HepG2 (cell line): ENCODE data around the gene CTNND2. TPM values are rescaled to one million over a fixed set of nuclear protein-coding genes. Genes with fewer than 3 reads are reported as not detected.

Experiments
- ATAC-seq: fragments of 200-7000 bp; cut with Tn5 transposase; 3 replicates; pipeline ENCODE4 v1.9.1; 2020; ENCODE audit warnings: mild to moderate bottlenecking, moderate library complexity
- BruUV-seq: library from RNA; stranded (reverse); fragments of 400-500 nt; replicated peaks from 2 replicates; lab custom pipeline; 2021; lab: Mats Ljungman, UMichigan
- CTCF ChIA-PET: fragments of 300-600 bp; formaldehyde crosslinking; extraction: SDS; loops from one replicate; lab custom pipeline; 2021; ENCODE audit warnings: low total read pairs, inconsistent platforms, low intra/inter-chr PET ratio; lab: Yijun Ruan, JAX
- POLR2A ChIA-PET: fragments of 350-600 bp; sonication (Branson Sonifier 250); formaldehyde crosslinking; loops from one replicate; lab custom pipeline; 2020; ENCODE audit warnings: antibody characterized with exemption, inconsistent platforms; lab: Yijun Ruan, JAX
- DNase-seq: peaks from one replicate; pipeline ENCODE4 v3.0.0-alpha.2; 2015; ENCODE audit warnings: low spot score
- FAIRE-seq: peaks from 3 replicates; lab custom pipeline; 2011; peaks lifted over from hg19 to GRCh38; lab: Jason Lieb, UNC
- H2AFZ ChIP-seq: one replicate; pipeline ENCODE4 v1.6.1; 2011; ENCODE audit warnings: low read length, inconsistent platforms
- H3K27ac ChIP-seq: fragments of 300-600 bp; 3 replicates; pipeline ENCODE4 v1.8.0; 2011; ENCODE audit warnings: mixed run types, mild to moderate bottlenecking, mixed read lengths, low read length, inconsistent platforms; ENCODE audit not compliant: insufficient read depth; ENCODE audit errors: extremely low read length
- H3K27me3 ChIP-seq, 2 experiments: fragments of 200-600 bp in 1 of 2; 2 replicates in 1 of 2; 3 replicates in 1 of 2; pipeline versions ENCODE4 v1.6.0 to v1.8.0; 2011; ENCODE audit warnings: low read length in 2 of 2, mild to moderate bottlenecking in 2 of 2, moderate library complexity in 2 of 2, inconsistent platforms in 1 of 2; ENCODE audit not compliant: insufficient read depth in 2 of 2, control insufficient read depth in 1 of 2
- H3K36me3 ChIP-seq, 2 experiments: fragments of 200-600 bp in 1 of 2; replicated peaks in 1 of 2; 2 replicates in 1 of 2; 3 replicates in 1 of 2; pipeline versions ENCODE4 v1.5.1 to v1.8.0; 2011; ENCODE audit warnings: low read length in 2 of 2, inconsistent platforms in 1 of 2; ENCODE audit not compliant: insufficient read depth in 2 of 2, control insufficient read depth in 1 of 2
- H3K4me1 ChIP-seq: 2 replicates; pipeline ENCODE4 v1.5.1; 2012; ENCODE audit warnings: low read length, inconsistent platforms; ENCODE audit not compliant: insufficient read depth
- H3K4me2 ChIP-seq: 2 replicates; pipeline ENCODE4 v1.6.0; 2011; ENCODE audit warnings: low read depth, low read length, inconsistent platforms
- H3K4me3 ChIP-seq, 3 experiments: fragments of 200-600 bp in 1 of 3; sonication (generic), shearing (Covaris generic) in 1 of 3; replicated peaks in 1 of 3; 2 replicates each; pipeline ENCODE4 v1.5.1; 2011 to 2016; ENCODE audit warnings: low read length in 3 of 3, inconsistent platforms in 2 of 3, low read depth in 2 of 3, mild to moderate bottlenecking in 2 of 3, control low read depth in 1 of 3, mixed read lengths in 1 of 3; ENCODE audit not compliant: insufficient read depth in 1 of 3
- H3K79me2 ChIP-seq: one replicate; pipeline ENCODE4 v1.6.1; 2011; ENCODE audit warnings: low read length, inconsistent platforms; ENCODE audit not compliant: insufficient read depth
- H3K9ac ChIP-seq: 2 replicates; pipeline ENCODE4 v1.6.0; 2011; ENCODE audit warnings: mild to moderate bottlenecking, low read depth, low read length, inconsistent platforms; ENCODE audit not compliant: insufficient read depth
- H3K9me3 ChIP-seq: 2 replicates; pipeline ENCODE4 v1.5.1; 2012; ENCODE audit warnings: mild to moderate bottlenecking, low read length
- H4K20me1 ChIP-seq: 2 replicates; pipeline ENCODE4 v1.6.0; 2011; ENCODE audit warnings: inconsistent platforms, mild to moderate bottlenecking, low read length, moderate library complexity; ENCODE audit not compliant: insufficient read depth
- GPN1 ChIP-seq: sonication (generic); formaldehyde crosslinking; IDR thresholded peaks from 2 replicates; pipeline ENCODE4 v1.5.1; 2020; ENCODE audit warnings: missing genetic modification reagents, borderline replicate concordance
- NFE2L2 ChIP-seq: fragments of 150-350 bp; IDR thresholded peaks from 2 replicates; pipeline ENCODE4 v1.6.1; 2014; ENCODE audit warnings: low read length
- TMF1 ChIP-seq: sonication (generic); formaldehyde crosslinking; IDR thresholded peaks from 2 replicates; pipeline ENCODE4 v1.8.1; 2022; ENCODE audit warnings: low read depth, missing genetic modification reagents
- YY1 ChIP-seq: IDR thresholded peaks from 2 replicates; pipeline ENCODE4 v1.6.1; 2011; ENCODE audit warnings: low read length, low read depth, moderate library complexity, mild to moderate bottlenecking; ENCODE audit not compliant: insufficient read depth, insufficient replicate concordance
- ZNF280D ChIP-seq: sonication (generic); formaldehyde crosslinking; IDR thresholded peaks from 2 replicates; pipeline ENCODE4 v1.5.1; 2020; ENCODE audit warnings: mild to moderate bottlenecking, missing genetic modification reagents
- ZNF296 ChIP-seq: sonication (generic); formaldehyde crosslinking; conservative IDR thresholded peaks from 2 replicates; pipeline ENCODE4 v1.5.0; 2020; ENCODE audit warnings: mild to moderate bottlenecking, missing genetic modification reagents
- ZNF589 ChIP-seq: sonication (generic); formaldehyde crosslinking; conservative IDR thresholded peaks from 2 replicates; pipeline ENCODE4 v1.8.0; 2022; ENCODE audit warnings: mild to moderate bottlenecking, moderate library complexity, missing genetic modification reagents
- ZNF713 ChIP-seq: sonication (generic); formaldehyde crosslinking; IDR thresholded peaks from 2 replicates; pipeline ENCODE4 v1.4.0; 2020; ENCODE audit warnings: mild to moderate bottlenecking, missing genetic modification reagents
- WGBS: methylation state at CpG from one replicate; pipeline ENCODE4 v1.1.6; 2017; ENCODE audit warnings: low lambda C conversion rate; 5-methylcytosine and 5-hydroxymethylcytosine counted together
- in situ Hi-C: cut with HindIII; loops from 2 replicates; pipeline ENCODE4 v1.10.0; 2017; ENCODE audit warnings: low pct_unique_long_range_greater_than_20kb; ENCODE audit not compliant: extremely low pct_ligation_motif_present
- intact Hi-C: fragments of 100-400 bp; cut with micrococcal nuclease; formaldehyde crosslinking; loops from one replicate; pipeline ENCODE4 v1.10.0; 2022; ENCODE audit not compliant: unreplicated experiment
- polyA plus RNA-seq, 8 experiments: library from polyadenylated mRNA; depleted of rRNA in 3 of 8; stranded (reverse) in 7 of 8; unstranded in 1 of 8; fragments of >200 nt; fragmentation: Illumina TruSeq in 4 of 8; extraction: Trizol in 4 of 8; gene quantifications; 2 replicates each; pipeline versions ENCODE4 v1.2.1 to v1.2.3, GENCODE V29; 2011 to 2016; ENCODE audit warnings: low read depth in 4 of 8, missing spikeins in 1 of 8, mixed read lengths in 1 of 8; ENCODE audit not compliant: insufficient read depth in 1 of 8
- total RNA-seq, 5 experiments: library from RNA; depleted of rRNA; stranded (reverse); fragments of >200 nt; fragmentation: Illumina TruSeq; extraction: Trizol; gene quantifications; 2 replicates each; pipeline ENCODE4 v1.2.3, GENCODE V29; 2016; ENCODE audit warnings: low read depth in 1 of 5
- TF ChIP-seq, protein P1 (sequence below): sonication (generic); formaldehyde crosslinking; IDR thresholded peaks from 2 replicates; pipeline ENCODE4 v1.4.0; 2020; ENCODE audit warnings: mild to moderate bottlenecking, missing genetic modification reagents

CTNND2 gene
- total and polyA plus RNA-seq, 2 of the 13 experiments (the other 11 are each of a cell fraction or from before 2014, with no cell fraction given) = not detected

GRCh38 chr5:10984021-10984715, 920.1 kb downstream of the CTNND2 start:
- Histone ChIP-seq H3K79me2 (no peaks in the 10 kb centered on the region), H3K4me2 (no peak overlapping the region), H3K9ac (no peak overlapping the region), H3K36me3 (no peaks in the 10 kb centered on the region), H3K9me3 (no peaks in the 10 kb centered on the region), H2AFZ (no peak overlapping the region), H3K27ac (no peak overlapping the region), H3K4me3 (no peak overlapping the region), H3K27me3 (no peaks in the 10 kb centered on the region; a peak in 1 of 5 replicates), H3K4me1 (peaks cover 16% of the 10 kb centered on the region), H4K20me1 (no peaks in the 10 kb centered on the region)
- WGBS = 37% methylated on average over 10 of the region's 10 CpGs
- CTCF ChIA-PET = no interaction called here
- TF ChIP-seq ZNF296 (CRISPR knock-in tag) (no peak), ZNF589 (CRISPR knock-in tag) (no peak), TMF1 (CRISPR knock-in tag) (no peak), YY1 (no peak), ZNF713 (CRISPR knock-in tag) (no peak), GPN1 (no peak), ZNF280D (CRISPR knock-in tag) (no peak), NFE2L2 (no peak)
- TF ChIP-seq, protein P1, sequence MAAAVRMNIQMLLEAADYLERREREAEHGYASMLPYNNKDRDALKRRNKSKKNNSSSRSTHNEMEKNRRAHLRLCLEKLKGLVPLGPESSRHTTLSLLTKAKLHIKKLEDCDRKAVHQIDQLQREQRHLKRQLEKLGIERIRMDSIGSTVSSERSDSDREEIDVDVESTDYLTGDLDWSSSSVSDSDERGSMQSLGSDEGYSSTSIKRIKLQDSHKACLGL (CRISPR knock-in tag) = no peak
- in situ Hi-C loops (no loop called here), intact Hi-C loops (no loop called here)
- BruUV-seq = no TSS peak
- POLR2A ChIA-PET = no interaction called here
- FAIRE-seq (no peak), ATAC-seq (no peak), DNase-seq (no peak)
